ENCODE measurements around the gene GPN1.

DNA sequence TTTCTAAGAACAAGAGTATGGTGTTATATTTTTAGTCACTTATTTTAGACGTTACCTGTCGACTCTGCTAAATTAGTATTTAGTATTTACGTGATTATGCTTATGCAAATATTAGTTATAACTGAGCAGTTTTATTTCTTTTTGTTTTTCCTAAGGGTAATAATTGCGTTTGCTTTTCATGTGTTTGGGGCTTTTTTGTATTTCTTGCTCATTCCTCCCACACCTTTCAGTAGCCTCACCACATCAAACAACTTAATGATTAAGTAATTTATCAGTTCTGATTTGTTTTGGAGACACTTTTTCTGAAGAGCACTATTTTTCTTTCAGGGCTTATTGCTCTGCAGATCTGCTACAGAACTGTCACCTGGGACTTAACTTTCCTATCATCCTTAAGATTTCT is 42.4 kb downstream of the GPN1 start:
- TF ChIP-seq, protein P1, sequence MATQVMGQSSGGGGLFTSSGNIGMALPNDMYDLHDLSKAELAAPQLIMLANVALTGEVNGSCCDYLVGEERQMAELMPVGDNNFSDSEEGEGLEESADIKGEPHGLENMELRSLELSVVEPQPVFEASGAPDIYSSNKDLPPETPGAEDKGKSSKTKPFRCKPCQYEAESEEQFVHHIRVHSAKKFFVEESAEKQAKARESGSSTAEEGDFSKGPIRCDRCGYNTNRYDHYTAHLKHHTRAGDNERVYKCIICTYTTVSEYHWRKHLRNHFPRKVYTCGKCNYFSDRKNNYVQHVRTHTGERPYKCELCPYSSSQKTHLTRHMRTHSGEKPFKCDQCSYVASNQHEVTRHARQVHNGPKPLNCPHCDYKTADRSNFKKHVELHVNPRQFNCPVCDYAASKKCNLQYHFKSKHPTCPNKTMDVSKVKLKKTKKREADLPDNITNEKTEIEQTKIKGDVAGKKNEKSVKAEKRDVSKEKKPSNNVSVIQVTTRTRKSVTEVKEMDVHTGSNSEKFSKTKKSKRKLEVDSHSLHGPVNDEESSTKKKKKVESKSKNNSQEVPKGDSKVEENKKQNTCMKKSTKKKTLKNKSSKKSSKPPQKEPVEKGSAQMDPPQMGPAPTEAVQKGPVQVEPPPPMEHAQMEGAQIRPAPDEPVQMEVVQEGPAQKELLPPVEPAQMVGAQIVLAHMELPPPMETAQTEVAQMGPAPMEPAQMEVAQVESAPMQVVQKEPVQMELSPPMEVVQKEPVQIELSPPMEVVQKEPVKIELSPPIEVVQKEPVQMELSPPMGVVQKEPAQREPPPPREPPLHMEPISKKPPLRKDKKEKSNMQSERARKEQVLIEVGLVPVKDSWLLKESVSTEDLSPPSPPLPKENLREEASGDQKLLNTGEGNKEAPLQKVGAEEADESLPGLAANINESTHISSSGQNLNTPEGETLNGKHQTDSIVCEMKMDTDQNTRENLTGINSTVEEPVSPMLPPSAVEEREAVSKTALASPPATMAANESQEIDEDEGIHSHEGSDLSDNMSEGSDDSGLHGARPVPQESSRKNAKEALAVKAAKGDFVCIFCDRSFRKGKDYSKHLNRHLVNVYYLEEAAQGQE (IDR thresholded peaks at IDR 0.05; ENCODE audit: insufficient read depth in 1 of 2, low read depth in 2 of 2, low read length in 1 of 2): no peak
- no peak for TF ChIP-seq TCF7L2 (IDR thresholded peaks at IDR 0.05; ENCODE audit: low read depth, low read length)
